Activated CD4-positive, alpha-beta T cell treated with anti-CD3 and anti-CD28 coated beads, Interleukin-2, amount 10 ng/mL, durations not matched to agents 7 days and 5 days (primary cell): Measurements from ENCODE around the gene SLC34A1. TPM values are rescaled to one million over a fixed set of nuclear protein-coding genes. Genes with fewer than 3 reads are reported as not detected.
"Not testable (repeated sequence)": the region's sequence is repeated elsewhere in the genome, so short reads cannot be mapped to it uniquely, and the experiment has no call there.

Source experiments
- CTCF ChIA-PET: fragments of 350-600 bp; sonication (Branson Sonifier 250); formaldehyde crosslinking; loops from one replicate; lab custom pipeline; 2021; ENCODE audit warnings: antibody characterized with exemption; lab: Charles Lee
- POLR2A ChIA-PET: fragments of 350-600 bp; sonication (Branson Sonifier 250); formaldehyde crosslinking; loops from one replicate; lab custom pipeline; 2021; ENCODE audit warnings: antibody characterized with exemption; lab: Charles Lee
- DNase-seq: peaks from one replicate; pipeline ENCODE4 v3.0.0-alpha.2; 2020
- H3K27ac Mint-ChIP-seq: one replicate; pipeline ENCODE4 v1.8.0; 2021; ENCODE audit warnings: mild to moderate bottlenecking, moderate library complexity, mixed read lengths
- H3K27me3 Mint-ChIP-seq: one replicate; pipeline ENCODE4 v1.8.0; 2021; ENCODE audit warnings: mixed read lengths
- H3K36me3 Mint-ChIP-seq: one replicate; pipeline ENCODE4 v1.8.0; 2021; ENCODE audit warnings: low read depth, mixed read lengths
- H3K4me1 Mint-ChIP-seq: one replicate; pipeline ENCODE4 v1.8.0; 2021; ENCODE audit warnings: mixed read lengths
- H3K4me3 Mint-ChIP-seq: one replicate; pipeline ENCODE4 v1.8.0; 2021; ENCODE audit warnings: mild to moderate bottlenecking, moderate library complexity, mixed read lengths
- H3K9me3 Mint-ChIP-seq: one replicate; pipeline ENCODE4 v1.8.0; 2021; ENCODE audit warnings: mixed read lengths
- total RNA-seq, 2 experiments: library from RNA; stranded (reverse); gene quantifications; one replicate each; pipeline ENCODE4 v1.2.3, GENCODE V29; 2021

SLC34A1 gene, protein sequence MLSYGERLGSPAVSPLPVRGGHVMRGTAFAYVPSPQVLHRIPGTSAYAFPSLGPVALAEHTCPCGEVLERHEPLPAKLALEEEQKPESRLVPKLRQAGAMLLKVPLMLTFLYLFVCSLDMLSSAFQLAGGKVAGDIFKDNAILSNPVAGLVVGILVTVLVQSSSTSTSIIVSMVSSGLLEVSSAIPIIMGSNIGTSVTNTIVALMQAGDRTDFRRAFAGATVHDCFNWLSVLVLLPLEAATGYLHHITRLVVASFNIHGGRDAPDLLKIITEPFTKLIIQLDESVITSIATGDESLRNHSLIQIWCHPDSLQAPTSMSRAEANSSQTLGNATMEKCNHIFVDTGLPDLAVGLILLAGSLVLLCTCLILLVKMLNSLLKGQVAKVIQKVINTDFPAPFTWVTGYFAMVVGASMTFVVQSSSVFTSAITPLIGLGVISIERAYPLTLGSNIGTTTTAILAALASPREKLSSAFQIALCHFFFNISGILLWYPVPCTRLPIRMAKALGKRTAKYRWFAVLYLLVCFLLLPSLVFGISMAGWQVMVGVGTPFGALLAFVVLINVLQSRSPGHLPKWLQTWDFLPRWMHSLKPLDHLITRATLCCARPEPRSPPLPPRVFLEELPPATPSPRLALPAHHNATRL
- under 1 TPM; 0.12 to 0.27 TPM for total RNA-seq

DNA sequence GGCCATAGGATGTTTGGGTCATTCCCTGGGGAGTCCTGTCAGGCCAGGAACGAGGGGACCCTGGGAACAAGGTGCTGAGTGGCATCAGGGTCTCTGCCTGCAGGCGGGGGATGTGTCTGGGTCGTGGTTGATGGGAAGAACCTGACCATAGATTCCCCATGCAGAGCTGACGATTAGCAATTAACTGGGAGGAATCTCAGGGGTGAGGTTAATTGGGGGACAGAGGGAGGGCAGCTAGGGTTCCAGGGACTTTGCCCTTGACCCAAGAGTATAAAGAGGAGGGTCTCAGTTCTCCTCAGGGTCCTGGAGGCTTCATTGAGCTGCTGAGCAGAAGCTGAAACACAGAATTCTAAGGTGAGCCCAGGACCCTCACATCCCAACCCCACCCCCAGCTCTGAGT, at the start of gene SLC34A1:
Gene SLC34A1 (plus strand): TSS at position 301 of the 400 bp plus-strand sequence. CDS start 1,308 bp downstream, outside the sequence.
- Mint-ChIP-seq H3K36me3 (no peaks in the 10 kb centered on the region), H3K4me3 (no peak within 1 kb of the TSS), H3K27me3 (peaks cover 5% of the 10 kb centered on the region), H3K4me1 (peaks cover 39% of the 10 kb centered on the region), H3K9me3 (no peaks in the 10 kb centered on the region), H3K27ac (peak within 1 kb of the TSS; percentile 57)
- CTCF ChIA-PET = interaction anchor here (0.6 to 53.2 kb wide), 5 partner anchors 11 to 270 kb away, joined by 3 to 1643 read pairs (median 5); partner anchors contain the start of genes DBN1 and PRR7
- POLR2A ChIA-PET = no interaction called here
- no peak for DNase-seq

DNA sequence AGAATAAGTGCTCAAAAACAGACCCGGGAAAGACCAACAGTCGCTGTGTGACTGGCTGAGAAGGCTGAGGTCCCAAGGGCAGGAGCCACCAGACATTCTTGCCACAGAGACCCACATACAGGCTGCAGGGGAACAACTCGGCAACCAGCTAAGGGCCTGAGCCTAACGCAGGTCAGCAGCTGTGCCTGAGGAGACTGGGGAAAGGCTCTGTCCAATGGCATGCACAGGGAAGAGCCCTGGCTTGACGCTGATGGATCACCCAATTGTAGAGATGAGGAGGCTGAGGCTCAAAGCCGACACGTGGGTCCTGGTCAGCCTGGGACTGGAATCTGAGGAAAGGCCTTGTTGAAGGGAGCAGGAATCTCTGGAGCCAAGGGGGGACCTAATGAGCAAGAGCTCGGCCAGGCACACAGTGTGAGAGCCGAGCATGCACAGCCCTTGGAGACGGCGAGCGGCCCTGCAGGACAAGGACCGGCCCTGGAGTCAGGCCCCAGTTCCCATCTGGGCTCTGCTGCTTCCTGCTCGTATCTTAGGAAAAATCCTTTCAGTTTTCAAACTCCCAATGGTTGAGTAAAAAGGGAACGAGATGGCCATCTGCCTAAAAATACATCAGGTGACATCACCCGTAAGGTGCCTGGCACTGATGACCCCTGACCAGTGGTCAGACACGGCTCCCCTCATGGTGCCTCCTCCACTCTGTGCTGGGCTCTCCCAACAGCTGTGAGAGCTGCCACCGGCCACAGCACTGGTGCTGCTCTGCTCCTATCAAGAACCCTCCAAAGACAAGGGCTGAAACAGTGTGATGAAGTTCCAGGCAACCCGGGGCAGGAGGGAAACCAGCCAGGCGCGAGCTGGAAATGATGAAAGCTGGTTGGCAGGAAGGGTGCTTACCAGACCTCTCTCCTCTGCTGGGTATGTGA, 49.2 kb upstream of the SLC34A1 start:
- no peak for DNase-seq
- POLR2A ChIA-PET = no interaction called here

DNA sequence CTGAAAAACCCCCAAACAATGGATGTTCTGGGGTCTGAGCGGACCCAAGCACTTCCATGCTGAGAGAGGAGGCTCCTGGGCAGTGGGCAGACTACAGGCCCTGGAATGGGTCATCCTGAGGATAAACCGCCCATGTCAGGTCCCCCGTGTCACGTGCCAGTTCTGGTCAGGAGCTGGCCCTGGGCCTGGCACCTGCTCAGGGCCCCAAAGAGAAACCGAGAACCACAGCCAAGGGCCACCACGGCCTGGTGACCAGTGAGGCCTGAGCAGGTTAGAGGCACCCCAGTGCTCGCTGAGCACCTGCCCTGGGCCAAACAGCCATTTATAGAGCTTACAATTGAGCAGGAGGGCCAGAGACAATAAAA, 48.6 kb upstream of the SLC34A1 start:
- H3K9me3 Mint-ChIP-seq = peaks cover 6% of the 10 kb centered on the region
- DNase-seq = no peak
- peaks cover 21% of the 10 kb centered on the region for H3K4me1 Mint-ChIP-seq
- POLR2A ChIA-PET = no interaction called here
- H3K27me3 Mint-ChIP-seq = no peaks in the 10 kb centered on the region
- H3K27ac Mint-ChIP-seq = no peak overlapping the region
- no peak overlapping the region for H3K4me3 Mint-ChIP-seq
- CTCF ChIA-PET = interaction anchor here (1.0 to 1.6 kb wide), 4 partner anchors 8 to 18 kb away, joined by 3 to 4 read pairs (median 4); no protein-coding TSS in a partner anchor
- peaks cover 58% of the 10 kb centered on the region for H3K36me3 Mint-ChIP-seq

More for the DNA sequence above, 49.2 kb upstream of the SLC34A1 start:
- Mint-ChIP-seq H3K27me3 (no peaks in the 10 kb centered on the region), H3K4me3 (no peak overlapping the region), H3K36me3 (peaks cover 57% of the 10 kb centered on the region), H3K4me1 (peaks cover 18% of the 10 kb centered on the region), H3K27ac (no peak overlapping the region), H3K9me3 (peaks cover 6% of the 10 kb centered on the region)
- CTCF ChIA-PET = interaction anchor here (1.0 to 1.6 kb wide), 4 partner anchors 9 to 17 kb away, joined by 3 to 4 read pairs (median 4); no protein-coding TSS in a partner anchor

DNA sequence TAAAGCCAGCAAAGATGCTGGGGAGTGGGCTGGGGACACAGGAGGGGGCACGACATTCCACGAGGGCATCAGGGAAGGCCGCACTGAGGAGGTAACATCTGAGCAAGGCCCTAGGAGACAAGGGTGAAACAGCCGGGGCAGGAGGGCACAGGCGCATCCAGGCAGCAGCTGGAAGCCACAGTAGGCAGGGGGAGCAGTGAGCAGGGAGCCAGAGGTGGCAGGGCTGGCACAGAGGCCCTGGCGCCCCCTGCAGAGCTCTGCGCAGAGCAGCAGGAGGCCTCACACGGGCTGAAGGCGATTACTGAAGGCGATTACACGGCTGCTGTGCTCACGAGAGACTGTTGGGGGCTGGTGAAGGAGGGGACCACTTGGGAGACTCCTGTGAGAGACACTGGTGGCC, 48.1 kb upstream of the SLC34A1 start:
- Mint-ChIP-seq H3K9me3 (peaks cover 6% of the 10 kb centered on the region), H3K4me3 (no peak overlapping the region), H3K27me3 (no peaks in the 10 kb centered on the region), H3K4me1 (peaks cover 20% of the 10 kb centered on the region), H3K27ac (peak overlapping the region; percentile 68), H3K36me3 (peaks cover 59% of the 10 kb centered on the region)
- DNase-seq = peak; percentile 45
- ChIA-PET POLR2A (no interaction called here), CTCF (interaction anchor here (0.6 to 1.6 kb wide), 6 partner anchors 8 to 208 kb away, joined by 3 to 4 read pairs (median 3); partner anchors contain the start of gene LMAN2)

DNA sequence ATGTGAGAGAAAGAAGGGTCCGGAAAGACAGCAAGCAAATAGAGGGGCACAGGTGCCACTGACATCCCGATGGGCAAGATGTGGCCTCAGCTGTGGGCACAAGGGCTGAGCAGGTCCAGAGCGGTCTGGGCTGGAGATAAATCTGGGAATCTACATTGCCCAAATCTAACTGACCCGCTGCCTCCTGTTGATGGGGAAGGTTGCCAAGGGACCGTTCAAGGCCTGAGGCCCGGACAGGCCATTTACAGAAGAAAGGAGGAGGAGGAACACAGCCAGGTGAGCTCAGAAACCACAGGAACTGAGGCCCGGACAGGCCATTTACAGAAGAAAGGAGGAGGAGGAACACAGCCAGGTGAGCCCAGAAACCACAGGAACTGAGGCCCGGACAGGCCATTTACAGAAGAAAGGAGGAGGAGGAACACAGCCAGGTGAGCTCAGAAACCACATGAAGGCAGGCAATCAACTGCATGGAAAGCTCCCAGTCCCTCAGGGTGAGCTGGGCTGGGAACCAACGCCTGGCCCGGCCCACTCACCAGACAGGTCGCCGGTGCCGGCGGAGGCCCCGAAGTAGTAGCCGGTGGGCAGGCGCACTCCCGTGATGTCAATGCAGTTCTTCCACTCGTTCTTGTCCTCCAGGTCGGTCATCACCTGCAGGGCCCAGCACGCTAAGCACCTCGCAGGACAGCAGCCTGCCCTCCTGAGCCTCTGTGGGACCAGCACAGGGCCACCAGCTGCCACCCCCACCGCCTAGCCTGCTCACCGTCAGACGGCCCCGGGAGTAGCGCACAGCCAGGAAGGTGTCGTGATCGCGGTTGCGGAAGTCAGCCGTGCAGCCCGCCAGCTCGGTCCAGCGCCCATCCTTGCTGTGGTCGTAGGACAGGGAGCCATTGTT, 47.4 kb upstream of the SLC34A1 start:
- ChIA-PET POLR2A (no interaction called here), CTCF (interaction anchor here (0.6 to 1.6 kb wide), 6 partner anchors 8 to 208 kb away, joined by 3 to 4 read pairs (median 3); partner anchors contain the start of gene LMAN2)
- peaks cover 64% of the 10 kb centered on the region for H3K36me3 Mint-ChIP-seq
- no peak for DNase-seq
- peaks cover 6% of the 10 kb centered on the region for H3K9me3 Mint-ChIP-seq
- no peak overlapping the region for H3K27ac Mint-ChIP-seq
- no peak overlapping the region for H3K4me3 Mint-ChIP-seq
- peaks cover 24% of the 10 kb centered on the region for H3K4me1 Mint-ChIP-seq
- H3K27me3 Mint-ChIP-seq = no peaks in the 10 kb centered on the region

DNA sequence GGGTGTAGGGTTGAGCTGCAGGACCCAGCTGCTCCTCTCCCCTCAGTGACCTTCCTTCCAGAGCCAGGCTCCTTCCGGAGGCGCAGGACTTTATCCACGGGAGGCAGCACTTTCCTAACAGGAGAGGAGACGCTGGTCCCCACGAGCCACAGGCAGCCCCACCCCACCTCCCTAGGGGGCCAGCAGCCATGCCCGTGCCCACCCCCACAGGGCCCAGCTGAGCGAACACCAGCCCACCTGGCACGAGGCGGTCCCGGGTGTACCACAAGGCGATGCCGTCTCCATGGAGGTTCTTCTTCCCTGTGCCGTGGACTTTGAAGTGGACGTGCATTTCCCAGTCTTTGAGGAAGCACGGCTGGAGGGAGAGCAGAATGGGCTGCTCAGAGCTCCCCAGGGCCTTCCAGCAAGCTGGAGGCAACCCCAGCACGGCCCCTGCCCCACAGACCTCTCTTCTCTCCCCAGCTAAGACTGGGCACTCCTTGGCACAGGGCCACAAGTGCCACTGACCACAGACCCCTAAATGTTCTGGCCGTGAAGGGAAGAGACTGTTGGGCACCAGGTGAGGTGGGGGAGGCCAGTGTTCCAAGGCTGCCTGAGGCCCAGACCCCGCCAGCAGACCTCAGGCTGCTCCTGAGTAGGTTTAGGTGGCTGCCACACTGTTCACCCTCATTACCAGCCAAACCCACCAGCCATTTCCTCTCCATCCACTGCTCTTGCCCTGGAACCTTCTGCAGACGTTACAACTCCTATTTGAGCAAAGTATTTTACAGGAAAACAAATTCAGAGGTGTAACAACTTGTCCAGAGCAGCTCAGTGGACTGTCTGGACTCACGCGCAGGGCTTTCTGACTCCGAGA, 45.8 kb upstream of the SLC34A1 start:
- no peak for DNase-seq
- ChIA-PET CTCF (interaction anchor here (1.0 to 1.6 kb wide), 3 partner anchors 12 to 65 kb away, joined by 3 read pairs; no protein-coding TSS in a partner anchor), POLR2A (no interaction called here)
- Mint-ChIP-seq H3K9me3 (peaks cover 6% of the 10 kb centered on the region), H3K4me1 (peaks cover 25% of the 10 kb centered on the region), H3K36me3 (peaks cover 65% of the 10 kb centered on the region), H3K4me3 (no peak overlapping the region), H3K27me3 (no peaks in the 10 kb centered on the region), H3K27ac (no peak overlapping the region)

DNA sequence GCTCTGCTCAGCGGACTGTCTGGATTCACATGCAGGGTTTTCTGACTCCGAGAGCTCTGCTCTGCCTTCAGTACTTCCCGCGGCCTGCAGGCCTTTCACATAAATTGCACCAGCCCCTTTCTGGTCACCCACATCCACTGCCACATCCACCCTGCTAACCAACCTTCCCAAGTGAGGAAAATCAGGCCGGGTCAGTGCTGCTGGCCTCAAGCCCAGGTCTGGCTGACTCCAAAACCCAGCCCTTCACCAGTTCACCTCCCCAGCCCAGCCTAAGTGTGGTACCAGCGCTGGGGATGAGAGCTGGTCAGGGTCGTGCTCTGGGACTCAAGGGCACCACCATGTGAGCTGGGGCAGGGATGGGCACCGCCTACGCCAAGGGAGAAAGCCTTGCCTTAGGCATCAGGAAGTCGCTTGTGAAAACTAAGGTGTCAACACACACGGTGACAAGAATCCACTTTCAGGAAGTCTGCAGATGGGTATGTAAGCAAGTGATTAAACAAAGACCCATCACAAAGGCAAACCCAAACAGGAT, 45.1 kb upstream of the SLC34A1 start:
- no peaks in the 10 kb centered on the region for H3K27me3 Mint-ChIP-seq
- peaks cover 6% of the 10 kb centered on the region for H3K9me3 Mint-ChIP-seq
- H3K27ac Mint-ChIP-seq = peak overlapping the region; percentile 9
- H3K4me1 Mint-ChIP-seq = peaks cover 28% of the 10 kb centered on the region
- no peak overlapping the region for H3K4me3 Mint-ChIP-seq
- no peak for DNase-seq
- POLR2A ChIA-PET = no interaction called here
- peaks cover 63% of the 10 kb centered on the region for H3K36me3 Mint-ChIP-seq
- CTCF ChIA-PET = interaction anchor here (1.0 kb wide), 2 partner anchors 11 to 27 kb away, joined by 3 read pairs; no protein-coding TSS in a partner anchor

DNA sequence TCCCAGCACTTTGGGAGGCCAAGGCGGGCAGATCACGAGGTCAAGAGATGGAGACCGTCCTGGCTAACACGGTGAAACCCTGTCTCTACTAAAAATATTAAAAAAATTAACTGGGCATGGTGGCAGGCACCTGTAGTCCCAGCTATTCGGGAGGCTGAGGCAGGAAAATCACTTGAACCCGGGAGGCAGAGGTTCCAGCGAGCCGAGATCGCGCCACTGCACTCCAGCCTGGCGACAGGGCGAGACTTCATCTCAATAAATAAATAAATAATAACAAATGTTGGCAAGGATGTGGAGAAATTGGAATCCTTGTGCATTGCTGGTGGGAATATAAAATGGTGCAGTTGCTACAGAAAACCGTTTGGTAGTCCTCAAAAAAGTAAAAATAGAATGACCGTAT, 41.2 kb upstream of the SLC34A1 start:
- POLR2A ChIA-PET, H3K27ac Mint-ChIP-seq, H3K27me3 Mint-ChIP-seq, DNase-seq, H3K4me3 Mint-ChIP-seq, H3K9me3 Mint-ChIP-seq: not testable (repeated sequence)
- H3K36me3 Mint-ChIP-seq = peaks cover 54% of the 10 kb centered on the region
- H3K4me1 Mint-ChIP-seq = peaks cover 44% of the 10 kb centered on the region
- CTCF ChIA-PET = interaction anchor here (0.6 kb wide), 1 partner anchor 29 kb away, joined by 4 read pairs; no protein-coding TSS in a partner anchor

DNA sequence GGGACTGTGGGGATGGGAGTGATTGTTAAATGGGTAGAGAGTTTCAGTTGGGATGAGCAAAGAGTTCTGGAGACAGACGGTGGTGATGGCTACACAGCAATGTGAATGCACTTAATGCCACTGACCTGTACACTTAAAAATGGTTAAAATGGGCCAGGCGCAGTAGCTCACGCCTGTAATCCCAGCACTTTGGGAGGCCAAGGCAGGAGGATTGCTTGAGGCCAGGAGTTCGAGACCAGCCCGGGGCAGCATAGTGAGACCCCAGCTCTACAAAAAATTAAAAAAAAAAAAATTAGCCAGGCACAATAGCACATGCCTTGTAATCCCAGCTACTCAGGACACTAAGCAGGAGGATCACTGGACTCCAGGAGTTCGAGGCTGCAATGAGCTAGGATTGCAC, 40.5 kb upstream of the SLC34A1 start:
- Mint-ChIP-seq H3K4me3 (no peak overlapping the region), H3K27me3 (no peaks in the 10 kb centered on the region), H3K36me3 (peaks cover 51% of the 10 kb centered on the region), H3K4me1 (peaks cover 44% of the 10 kb centered on the region), H3K9me3 (peaks cover 6% of the 10 kb centered on the region), H3K27ac (no peak overlapping the region)
- POLR2A ChIA-PET = no interaction called here
- DNase-seq = no peak
- CTCF ChIA-PET = interaction anchor here (0.7 kb wide), 1 partner anchor 8 kb away, joined by 3 read pairs; no protein-coding TSS in a partner anchor

DNA sequence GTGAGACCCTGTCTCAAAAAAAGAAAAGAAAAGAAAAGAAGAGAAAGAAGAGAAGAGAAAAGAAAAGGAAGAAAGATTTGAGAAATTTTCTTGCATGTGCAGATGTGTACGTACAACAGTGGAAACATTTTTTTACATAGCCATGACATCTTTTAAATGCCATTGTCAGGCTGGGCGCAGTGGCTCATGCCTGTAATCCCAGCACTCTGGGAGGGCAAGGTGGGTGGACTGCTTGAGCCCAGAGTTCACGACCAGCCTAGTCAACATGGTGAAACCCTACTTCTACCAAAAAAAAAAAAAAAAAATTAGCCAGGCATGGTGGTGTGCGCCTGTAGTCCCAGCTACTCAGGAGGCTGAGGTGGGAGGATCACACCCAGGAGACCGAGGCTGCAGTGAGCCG, 39.3 kb upstream of the SLC34A1 start:
- no peak overlapping the region for H3K27ac Mint-ChIP-seq
- ChIA-PET POLR2A (no interaction called here), CTCF (interaction anchor here (0.6 to 1.3 kb wide), 5 partner anchors 9 to 897 kb away, joined by 3 read pairs; no protein-coding TSS in a partner anchor)
- DNase-seq = no peak
- peaks cover 2% of the 10 kb centered on the region for H3K9me3 Mint-ChIP-seq
- H3K27me3 Mint-ChIP-seq = no peaks in the 10 kb centered on the region
- peaks cover 49% of the 10 kb centered on the region for H3K36me3 Mint-ChIP-seq
- H3K4me1 Mint-ChIP-seq = peaks cover 47% of the 10 kb centered on the region
- no peak overlapping the region for H3K4me3 Mint-ChIP-seq
